GM20431 (cell line): ENCODE measurements around the gene RGS16.

ENCODE experiments used
- in situ Hi-C: fragments of 300-500 bp; cut with MseI, MboI; formaldehyde crosslinking; loops from one replicate; pipeline ENCODE4 v1.15.0; 2020; ENCODE audit warnings: low sequenced_read_pairs; ENCODE audit not compliant: unreplicated experiment

Gene RGS16

GRCh38 chr1:182611787-182612186 is 7.6 kb upstream of the RGS16 start:
- in situ Hi-C loops = no loop called here

DNA sequence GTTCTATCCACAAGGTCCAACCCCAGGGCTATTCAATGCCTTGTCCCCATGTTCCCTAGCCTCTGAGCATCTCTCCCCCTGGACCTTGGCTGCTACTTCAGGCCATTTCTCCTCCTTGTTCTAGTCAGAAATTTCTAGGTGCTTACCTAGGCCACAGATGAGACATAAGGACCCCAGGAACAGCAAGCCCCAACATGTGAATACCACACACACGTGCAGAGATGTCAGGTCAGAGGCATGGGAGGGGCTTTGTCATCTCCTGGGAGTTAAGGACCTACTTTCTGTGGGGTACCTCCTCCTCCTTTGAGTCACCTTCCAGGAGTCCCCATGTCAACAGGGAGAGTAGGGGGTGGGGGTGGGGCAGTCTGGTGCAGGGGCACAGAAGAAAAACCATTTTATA is 7.1 kb upstream of the RGS16 start:
- in situ Hi-C loops = no loop called here

GRCh38 chr1:182610606-182611194 is 6.5 kb upstream of the RGS16 start:
- in situ Hi-C loops = no loop called here

DNA sequence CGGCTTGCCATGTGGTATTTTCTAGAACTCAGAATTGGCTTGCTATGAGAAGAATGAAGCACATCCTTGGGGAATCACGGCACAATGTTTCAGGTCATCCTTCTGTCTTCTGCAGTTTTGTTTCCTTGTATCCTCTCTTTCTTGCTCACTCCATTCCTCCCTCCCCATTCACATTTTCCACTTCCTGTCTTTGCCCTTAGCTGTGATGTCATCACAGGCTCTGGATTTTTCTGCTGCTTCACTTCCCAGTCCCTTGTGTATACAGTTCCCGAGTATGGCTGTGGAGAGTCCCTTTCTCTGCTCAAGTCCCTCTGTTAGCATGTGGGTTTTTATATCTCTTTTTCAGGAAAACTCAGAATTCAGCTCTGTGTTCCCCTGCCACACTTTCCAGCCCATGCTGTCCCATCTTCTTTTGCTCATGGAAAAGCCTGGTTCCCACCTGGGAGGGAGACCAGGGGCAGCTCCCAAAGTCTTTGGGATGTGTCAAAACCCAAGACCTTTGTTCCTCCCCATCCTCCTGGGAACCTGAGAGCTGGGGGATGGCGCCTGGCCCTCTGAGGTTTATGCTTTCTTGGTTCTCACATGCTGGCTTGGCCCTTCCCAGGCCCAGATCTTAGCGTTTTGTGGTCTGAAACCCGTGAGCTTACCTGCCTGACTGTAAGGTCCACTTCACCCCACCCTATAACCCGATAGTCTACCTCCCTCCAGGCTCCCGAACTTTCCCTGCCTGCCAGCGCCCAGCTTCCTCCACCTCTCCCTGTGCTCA is 4.8 kb upstream of the RGS16 start:
- in situ Hi-C loops = no loop called here

GRCh38 chr1:182608236-182608635 is 4.0 kb upstream of the RGS16 start:
- in situ Hi-C loops = no loop called here

GRCh38 chr1:182607566-182607965 is 3.4 kb upstream of the RGS16 start:
- in situ Hi-C loops = no loop called here

GRCh38 chr1:182603646-182604174 is 479 bp downstream of the RGS16 start:
- in situ Hi-C loops = loop anchor here (5.0 kb wide), 1 partner anchor 179 kb away; no protein-coding TSS in a partner anchor

GRCh38 chr1:182602935-182603645 is 1.1 kb downstream of the RGS16 start:
- in situ Hi-C loops = loop anchor here (5.0 kb wide), 1 partner anchor 179 kb away; no protein-coding TSS in a partner anchor

- in situ Hi-C loops = loop anchor here (5.0 kb wide), 1 partner anchor 180 kb away; no protein-coding TSS in a partner anchor
These were observed 2.3 kb downstream of the RGS16 start for GRCh38 chr1:182601913-182602312.

- in situ Hi-C loops = loop anchor here (5.0 kb wide), 1 partner anchor 181 kb away; no protein-coding TSS in a partner anchor
These were observed 2.8 kb downstream of the RGS16 start for GRCh38 chr1:182601416-182601786.

DNA sequence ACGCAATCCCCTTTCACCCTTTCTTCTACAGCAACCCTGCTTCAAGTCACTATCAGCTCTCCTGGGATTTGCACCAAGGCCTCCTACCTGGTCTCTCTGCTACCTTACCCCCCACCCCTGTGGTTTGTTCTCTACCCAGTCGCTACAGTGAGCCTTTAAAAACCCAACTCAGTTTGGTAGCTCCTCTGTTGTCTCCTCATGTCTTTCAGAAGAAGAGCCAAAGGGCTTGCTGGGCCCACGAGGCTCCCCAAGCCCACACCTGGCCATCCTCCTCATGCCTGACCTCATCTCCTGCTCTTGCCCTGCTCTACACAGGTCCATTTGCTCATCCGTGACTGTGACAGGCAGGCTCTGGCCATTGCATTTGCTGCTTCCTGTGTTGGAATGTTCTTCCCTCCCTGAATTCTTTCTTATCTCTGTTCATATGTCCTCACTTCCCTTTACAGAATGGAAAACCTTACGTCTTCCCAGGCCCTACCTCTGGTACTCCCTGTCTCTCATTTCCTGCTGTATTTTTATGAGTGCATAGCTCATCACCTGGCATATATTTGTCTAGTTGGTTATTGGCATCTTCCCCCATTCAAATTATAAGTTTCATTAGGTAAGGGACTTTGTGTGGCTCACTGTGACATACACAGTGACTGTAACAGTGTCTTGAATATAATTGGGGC is 3.3 kb downstream of the RGS16 start:
- in situ Hi-C loops = loop anchor here (5.0 kb wide), 1 partner anchor 181 kb away; no protein-coding TSS in a partner anchor

DNA sequence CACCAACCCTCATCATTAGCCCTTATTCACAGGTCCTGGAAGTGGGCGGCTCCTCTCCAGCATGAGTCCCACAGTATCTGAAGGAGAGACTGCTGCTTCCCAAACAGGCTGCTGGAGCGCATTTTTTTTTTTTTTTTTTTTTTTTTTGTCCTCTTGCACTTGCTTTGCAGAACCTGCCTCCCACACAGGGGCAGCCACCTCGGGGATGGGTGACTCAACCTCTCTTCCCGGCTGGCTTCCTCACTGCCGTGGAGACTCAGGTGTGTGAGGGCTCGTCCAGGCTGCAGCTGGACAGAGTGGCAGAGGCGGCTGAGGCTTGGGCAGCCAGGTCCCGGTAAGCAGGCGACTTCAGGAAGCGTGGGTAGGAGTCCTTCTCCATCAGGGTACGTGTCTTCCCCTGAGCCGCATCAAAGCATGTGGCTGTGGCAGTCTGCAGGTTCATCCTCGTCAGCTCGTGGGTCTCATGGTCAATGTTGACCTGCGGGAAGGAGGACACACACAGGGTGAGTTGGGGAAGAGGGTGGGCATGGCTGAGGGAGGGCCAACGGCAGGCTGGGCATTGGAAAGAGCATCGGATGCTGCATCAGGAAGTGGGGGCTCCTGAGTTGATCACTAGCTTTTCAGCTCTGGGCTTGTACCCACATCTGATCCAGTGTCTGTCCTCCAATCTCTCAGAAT is 4.0 kb downstream of the RGS16 start:
- in situ Hi-C loops = loop anchor here (5.0 kb wide), 1 partner anchor 182 kb away; no protein-coding TSS in a partner anchor

DNA sequence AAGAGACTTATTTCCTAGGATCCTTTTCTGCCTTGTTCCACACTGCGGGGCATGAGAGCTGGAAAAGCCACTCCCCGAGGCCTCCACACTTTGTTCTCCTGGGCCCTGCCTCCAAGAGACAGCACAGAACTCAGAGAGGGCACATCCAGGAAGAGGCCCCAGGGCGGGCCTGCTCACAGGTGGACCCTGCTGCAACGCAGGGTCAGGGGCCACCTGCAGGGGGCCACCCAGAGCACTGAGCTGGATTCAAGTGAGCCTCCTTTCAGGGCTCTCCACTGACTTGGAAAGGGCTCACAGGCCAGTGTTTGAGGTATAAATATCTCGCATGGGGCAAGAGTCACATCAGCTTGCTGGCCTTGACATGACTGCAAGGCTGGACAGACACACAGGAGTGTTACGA is 4.8 kb downstream of the RGS16 start:
- in situ Hi-C loops = no loop called here

GRCh38 chr1:182598296-182598695 is 5.9 kb downstream of the RGS16 start:
- in situ Hi-C loops = no loop called here

- in situ Hi-C loops = no loop called here
These were observed 7.3 kb downstream of the RGS16 start for GRCh38 chr1:182596934-182597333.

DNA sequence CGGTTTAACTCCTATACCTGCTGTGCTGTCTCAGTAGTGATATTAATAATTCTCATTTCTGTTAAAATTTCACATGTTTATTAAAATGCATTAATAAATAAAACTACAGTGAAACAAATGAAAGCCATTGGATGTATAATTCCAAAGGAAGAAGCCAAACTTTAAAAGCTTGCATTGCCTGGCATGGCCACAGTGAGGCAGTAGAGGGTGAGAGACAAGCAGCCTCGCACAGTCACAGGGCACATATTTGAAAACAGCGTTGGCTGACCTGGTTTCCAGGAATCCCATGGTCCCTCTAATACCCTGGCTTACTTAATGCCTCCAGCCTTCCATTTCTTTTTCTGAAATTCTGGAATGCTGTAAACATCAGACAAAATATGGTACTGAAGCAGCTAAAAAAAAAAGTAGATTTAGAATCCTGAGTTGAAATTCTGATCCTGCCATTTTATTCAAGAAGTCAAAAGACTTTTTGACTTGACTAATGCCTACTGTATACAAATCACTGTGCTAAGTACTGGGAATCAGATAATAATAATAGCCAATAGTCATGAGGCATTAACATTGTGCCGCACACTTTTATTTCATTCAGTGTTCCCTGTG is 8.4 kb downstream of the RGS16 start:
- in situ Hi-C loops = no loop called here

DNA sequence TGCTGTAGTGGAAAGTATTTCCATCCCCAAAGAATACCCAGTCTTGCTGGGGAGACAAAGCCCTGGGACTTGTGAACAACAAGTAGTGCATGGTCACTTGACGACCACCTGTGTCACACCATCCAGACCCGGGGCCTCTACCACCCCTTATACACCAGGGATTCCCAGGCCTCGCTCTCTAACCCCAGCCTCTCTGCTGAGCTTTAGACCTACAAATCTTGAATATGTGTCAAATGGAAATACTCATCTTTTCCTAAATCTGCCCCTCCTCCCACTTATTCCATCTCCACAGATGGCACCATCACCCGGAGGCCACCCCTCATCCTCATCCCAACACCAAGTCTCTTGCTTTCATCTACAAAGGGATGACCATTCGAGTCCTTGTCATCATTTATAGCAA is 14.3 kb downstream of the RGS16 start:
- in situ Hi-C loops = no loop called here

GRCh38 chr1:182589520-182589919 is 14.7 kb downstream of the RGS16 start:
- in situ Hi-C loops = no loop called here
